DND-41 (cell line): ENCODE results near the gene LMO3.

Experiments used
- ATAC-seq: fragments of 200-7000 bp; cut with Tn5 transposase; 3 replicates; pipeline ENCODE4 v1.9.1; 2021; ENCODE audit warnings: low read depth; ENCODE audit not compliant: insufficient read depth
- DNase-seq: peaks from one replicate; pipeline ENCODE4 v3.0.0-alpha.2; 2020
- H2AFZ ChIP-seq: 2 replicates; pipeline ENCODE4 v1.6.0; 2012; ENCODE audit warnings: low read depth, low read length
- H3K27ac ChIP-seq: 2 replicates; pipeline ENCODE4 v1.5.1; 2012; ENCODE audit warnings: low read length, inconsistent platforms
- H3K27me3 ChIP-seq: fragments of 200-600 bp; sonication (generic); 2 replicates; pipeline ENCODE4 v1.6.0; 2012; ENCODE audit warnings: low read length, mild to moderate bottlenecking, inconsistent platforms; ENCODE audit not compliant: insufficient read depth, poor library complexity
- H3K36me3 ChIP-seq: 2 replicates; pipeline ENCODE4 v1.5.1; 2012; ENCODE audit warnings: low read length, inconsistent platforms; ENCODE audit not compliant: insufficient read depth
- H3K4me1 ChIP-seq: 2 replicates; pipeline ENCODE4 v1.5.1; 2012; ENCODE audit warnings: mild to moderate bottlenecking, low read length; ENCODE audit not compliant: insufficient read depth
- H3K4me2 ChIP-seq: 2 replicates; pipeline ENCODE4 v1.6.0; 2012; ENCODE audit warnings: mild to moderate bottlenecking, moderate library complexity, low read length, inconsistent platforms; ENCODE audit not compliant: insufficient read depth
- H3K4me3 ChIP-seq, 2 experiments: fragments of 200-600 bp in 1 of 2; shearing (Covaris generic) in 1 of 2; 2 replicates each; pipeline ENCODE4 v1.5.1; 2012 to 2016; ENCODE audit warnings: inconsistent platforms in 2 of 2, low read length in 2 of 2, mild to moderate bottlenecking in 2 of 2, low read depth in 1 of 2, moderate library complexity in 1 of 2
- H3K79me2 ChIP-seq: 2 replicates; pipeline ENCODE4 v1.6.0; 2012; ENCODE audit warnings: low read length, inconsistent platforms; ENCODE audit not compliant: insufficient read depth
- H3K9ac ChIP-seq: 2 replicates; pipeline ENCODE4 v1.6.0; 2012; ENCODE audit warnings: low read depth, mild to moderate bottlenecking, inconsistent platforms, low read length, moderate library complexity
- H3K9me3 ChIP-seq: 2 replicates; pipeline ENCODE4 v1.5.1; 2012; ENCODE audit warnings: low read length, moderate library complexity, mild to moderate bottlenecking, inconsistent platforms; ENCODE audit not compliant: insufficient read depth, severe bottlenecking
- H4K20me1 ChIP-seq: 2 replicates; pipeline ENCODE4 v1.6.0; 2012; ENCODE audit warnings: low read length; ENCODE audit not compliant: insufficient read depth
- EZH2 ChIP-seq: IDR thresholded peaks from 3 replicates; pipeline ENCODE4 v1.6.1; 2012; ENCODE audit warnings: borderline replicate concordance, low read depth, mild to moderate bottlenecking, moderate library complexity, low read length, inconsistent platforms; ENCODE audit not compliant: severe bottlenecking
- TF ChIP-seq, protein P1 (sequence below): IDR thresholded peaks from 2 replicates; pipeline ENCODE4 v1.5.1; 2012; ENCODE audit warnings: borderline replicate concordance, low read length, moderate library complexity, mild to moderate bottlenecking; ENCODE audit not compliant: poor library complexity, severe bottlenecking; ENCODE audit errors: extremely low read depth

LMO3 gene

GRCh38 chr12:16499611-16500010 lies 106.4 kb downstream of the LMO3 start:
- no peak for ATAC-seq
- H3K4me2 ChIP-seq, result no peak overlapping the region
- H3K27ac ChIP-seq, result no peak overlapping the region
- no peaks in the 10 kb centered on the region for H3K9me3 ChIP-seq
- DNase-seq, result no peak
- no peak overlapping the region for H3K4me3 ChIP-seq
- H4K20me1 ChIP-seq, result no peaks in the 10 kb centered on the region
- no peaks in the 10 kb centered on the region for H3K79me2 ChIP-seq
- TF ChIP-seq, protein P1, sequence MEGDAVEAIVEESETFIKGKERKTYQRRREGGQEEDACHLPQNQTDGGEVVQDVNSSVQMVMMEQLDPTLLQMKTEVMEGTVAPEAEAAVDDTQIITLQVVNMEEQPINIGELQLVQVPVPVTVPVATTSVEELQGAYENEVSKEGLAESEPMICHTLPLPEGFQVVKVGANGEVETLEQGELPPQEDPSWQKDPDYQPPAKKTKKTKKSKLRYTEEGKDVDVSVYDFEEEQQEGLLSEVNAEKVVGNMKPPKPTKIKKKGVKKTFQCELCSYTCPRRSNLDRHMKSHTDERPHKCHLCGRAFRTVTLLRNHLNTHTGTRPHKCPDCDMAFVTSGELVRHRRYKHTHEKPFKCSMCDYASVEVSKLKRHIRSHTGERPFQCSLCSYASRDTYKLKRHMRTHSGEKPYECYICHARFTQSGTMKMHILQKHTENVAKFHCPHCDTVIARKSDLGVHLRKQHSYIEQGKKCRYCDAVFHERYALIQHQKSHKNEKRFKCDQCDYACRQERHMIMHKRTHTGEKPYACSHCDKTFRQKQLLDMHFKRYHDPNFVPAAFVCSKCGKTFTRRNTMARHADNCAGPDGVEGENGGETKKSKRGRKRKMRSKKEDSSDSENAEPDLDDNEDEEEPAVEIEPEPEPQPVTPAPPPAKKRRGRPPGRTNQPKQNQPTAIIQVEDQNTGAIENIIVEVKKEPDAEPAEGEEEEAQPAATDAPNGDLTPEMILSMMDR, result no peak
- no peak for TF ChIP-seq EZH2
- H3K9ac ChIP-seq, result no peak overlapping the region
- H3K36me3 ChIP-seq, result no peaks in the 10 kb centered on the region
- no peaks in the 10 kb centered on the region for H3K4me1 ChIP-seq
- H3K27me3 ChIP-seq, result no peaks in the 10 kb centered on the region
- no peak overlapping the region for H2AFZ ChIP-seq
